Neural progenitor cell (in vitro differentiated cells): ENCODE measurements around the gene GMPR. TPM values are rescaled to one million over a fixed set of nuclear protein-coding genes. Genes with fewer than 3 reads are reported as not detected.
A peak's percentile ranks its signal among the peaks of the same experiment; 100 is the strongest.

Source experiments
- DNase-seq: peaks from one replicate; pipeline ENCODE4 v3.0.0-alpha.2; 2016; ENCODE audit warnings: low spot score
- H2AFZ ChIP-seq: fragments of 200-600 bp; sonication (generic); replicated peaks from 2 replicates; pipeline ENCODE4 v1.6.1; 2016; ENCODE audit warnings: antibody characterized with exemption
- H3F3A ChIP-seq: fragments of 200-600 bp; sonication (generic); 2 replicates; pipeline ENCODE4 v1.6.1; 2016; ENCODE audit warnings: antibody characterized with exemption, low read depth
- H3K27ac ChIP-seq: fragments of 200-600 bp; sonication (generic); 2 replicates; pipeline ENCODE4 v1.5.1; 2016; ENCODE audit warnings: mild to moderate bottlenecking
- H3K27me3 ChIP-seq: fragments of 200-600 bp; sonication (generic); 2 replicates; pipeline ENCODE4 v1.6.1; 2016; ENCODE audit warnings: mild to moderate bottlenecking, moderate library complexity
- H3K36me3 ChIP-seq: fragments of 200-600 bp; sonication (generic); 2 replicates; pipeline ENCODE4 v1.5.1; 2016
- H3K4me1 ChIP-seq: fragments of 200-600 bp; sonication (generic); 2 replicates; pipeline ENCODE4 v1.6.1; 2016; ENCODE audit warnings: mixed run types
- H3K4me2 ChIP-seq: fragments of 200-600 bp; sonication (generic); 2 replicates; pipeline ENCODE4 v1.6.1; 2016
- H3K4me3 ChIP-seq: fragments of 200-600 bp; sonication (generic); 2 replicates; pipeline ENCODE4 v1.5.1; 2016
- H3K79me2 ChIP-seq: fragments of 200-600 bp; sonication (generic); 2 replicates; pipeline ENCODE4 v1.6.1; 2016; ENCODE audit warnings: low read depth
- H3K9ac ChIP-seq: fragments of 200-600 bp; sonication (generic); 2 replicates; pipeline ENCODE4 v1.6.1; 2016
- H3K9me3 ChIP-seq: fragments of 200-600 bp; sonication (generic); 2 replicates; pipeline ENCODE4 v1.5.1; 2016; ENCODE audit warnings: low read depth
- H4K20me1 ChIP-seq: fragments of 200-600 bp; sonication (generic); 2 replicates; pipeline ENCODE4 v1.6.1; 2016; ENCODE audit warnings: low read depth
- H3K27ac Mint-ChIP-seq: 3 replicates; pipeline ENCODE4 v1.8.0; 2021; ENCODE audit warnings: mixed read lengths
- H3K27me3 Mint-ChIP-seq: 2 replicates; pipeline ENCODE4 v1.8.0; 2022; ENCODE audit warnings: low read depth, mild to moderate bottlenecking, inconsistent platforms, moderate library complexity, mixed read lengths; ENCODE audit not compliant: insufficient read depth
- H3K36me3 Mint-ChIP-seq: 3 replicates; pipeline ENCODE4 v1.8.0; 2021; ENCODE audit warnings: mixed read lengths
- H3K4me1 Mint-ChIP-seq: 3 replicates; pipeline ENCODE4 v1.8.0; 2021; ENCODE audit warnings: mixed read lengths
- H3K4me3 Mint-ChIP-seq: 3 replicates; pipeline ENCODE4 v1.8.0; 2021; ENCODE audit warnings: mild to moderate bottlenecking, moderate library complexity, mixed read lengths
- H3K9me3 Mint-ChIP-seq: 3 replicates; pipeline ENCODE4 v1.8.0; 2020; ENCODE audit warnings: mixed read lengths
- CTCF ChIP-seq: fragments of 200-600 bp; sonication (generic); IDR thresholded peaks from 2 replicates; pipeline ENCODE4 v1.5.1; 2017; ENCODE audit warnings: antibody characterized with exemption, mild to moderate bottlenecking
- EZH2 ChIP-seq: fragments of 200-600 bp; sonication (generic); IDR thresholded peaks from 2 replicates; pipeline ENCODE4 v1.6.1; 2017; ENCODE audit warnings: antibody characterized with exemption, mild to moderate bottlenecking, moderate library complexity
- EZH2phosphoT487 ChIP-seq: fragments of 200-600 bp; sonication (generic); IDR thresholded peaks from 2 replicates; pipeline ENCODE4 v1.6.1; 2017; ENCODE audit warnings: antibody characterized with exemption
- total RNA-seq: library from RNA; depleted of rRNA; stranded (reverse); fragments of >200 nt; gene quantifications from 2 replicates; pipeline ENCODE4 v1.2.3, GENCODE V29; 2015; ENCODE audit warnings: low replicate concordance

Gene GMPR
- total RNA-seq, 1 donor from 2014 or later: not detected

DNA sequence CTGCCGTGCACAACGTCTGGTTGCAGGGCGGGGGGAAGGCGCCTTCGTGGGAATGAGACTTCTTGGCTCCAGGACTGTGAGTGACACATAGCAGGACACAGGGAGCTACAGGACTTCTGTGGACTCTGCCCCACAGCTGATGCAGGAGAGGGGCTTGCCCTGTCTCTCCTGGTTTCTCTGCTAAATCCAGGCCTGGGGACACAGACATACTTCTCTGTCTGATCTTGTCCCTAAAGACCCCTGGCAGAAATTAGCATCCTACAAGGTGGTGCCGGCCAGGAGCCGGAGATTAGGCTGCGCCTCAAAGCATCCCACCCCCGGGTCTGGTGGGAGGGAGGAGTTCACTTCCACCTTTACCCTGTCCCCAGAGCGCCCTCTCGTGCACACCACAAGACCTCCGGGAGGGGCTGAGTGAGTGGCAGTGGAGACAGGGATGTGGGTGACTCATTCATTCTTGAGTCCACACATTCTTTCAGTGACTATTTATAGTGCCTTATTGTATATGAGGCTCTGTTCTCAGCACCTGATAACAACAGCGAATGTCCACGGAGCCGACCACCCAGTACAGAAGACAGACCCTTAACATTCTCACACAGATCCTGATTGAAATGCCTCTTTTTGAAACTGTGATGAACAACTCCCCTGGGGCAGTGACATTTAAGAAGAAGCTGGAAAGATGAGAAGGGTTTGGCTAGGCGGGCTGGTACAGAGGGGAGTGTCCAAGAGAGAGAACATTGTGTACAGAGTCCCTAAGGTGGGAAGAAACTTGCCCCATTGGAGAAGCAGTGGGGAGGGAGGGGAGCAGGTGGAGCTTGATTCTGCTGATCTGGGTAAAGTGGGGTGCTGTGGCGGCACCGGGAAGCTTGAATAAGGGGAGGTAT is 39.0 kb downstream of the GMPR start:
- Histone ChIP-seq H3K4me1 (peaks cover 6% of the 10 kb centered on the region), H3F3A (peaks cover 7% of the 10 kb centered on the region), H3K27me3 (no peaks in the 10 kb centered on the region), H3K79me2 (no peaks in the 10 kb centered on the region), H3K27ac (no peak overlapping the region), H3K9me3 (no peaks in the 10 kb centered on the region), H3K4me2 (peak overlapping the region; percentile 37), H3K4me3 (no peak overlapping the region), H3K36me3 (no peaks in the 10 kb centered on the region), H4K20me1 (no peaks in the 10 kb centered on the region), H3K9ac (no peak overlapping the region), H2AFZ (no peak overlapping the region)
- peaks cover 12% of the 10 kb centered on the region for H3K27me3 Mint-ChIP-seq
- H3K9me3 Mint-ChIP-seq: no peaks in the 10 kb centered on the region
- H3K27ac Mint-ChIP-seq: peak overlapping the region; percentile 57
- peaks cover 23% of the 10 kb centered on the region for H3K4me1 Mint-ChIP-seq
- no peak for TF ChIP-seq EZH2
- TF ChIP-seq CTCF: peak; percentile 64
- TF ChIP-seq EZH2phosphoT487: no peak
- peak; percentile 84 for DNase-seq
- H3K4me3 Mint-ChIP-seq: no peak overlapping the region
- no peaks in the 10 kb centered on the region for H3K36me3 Mint-ChIP-seq

DNA sequence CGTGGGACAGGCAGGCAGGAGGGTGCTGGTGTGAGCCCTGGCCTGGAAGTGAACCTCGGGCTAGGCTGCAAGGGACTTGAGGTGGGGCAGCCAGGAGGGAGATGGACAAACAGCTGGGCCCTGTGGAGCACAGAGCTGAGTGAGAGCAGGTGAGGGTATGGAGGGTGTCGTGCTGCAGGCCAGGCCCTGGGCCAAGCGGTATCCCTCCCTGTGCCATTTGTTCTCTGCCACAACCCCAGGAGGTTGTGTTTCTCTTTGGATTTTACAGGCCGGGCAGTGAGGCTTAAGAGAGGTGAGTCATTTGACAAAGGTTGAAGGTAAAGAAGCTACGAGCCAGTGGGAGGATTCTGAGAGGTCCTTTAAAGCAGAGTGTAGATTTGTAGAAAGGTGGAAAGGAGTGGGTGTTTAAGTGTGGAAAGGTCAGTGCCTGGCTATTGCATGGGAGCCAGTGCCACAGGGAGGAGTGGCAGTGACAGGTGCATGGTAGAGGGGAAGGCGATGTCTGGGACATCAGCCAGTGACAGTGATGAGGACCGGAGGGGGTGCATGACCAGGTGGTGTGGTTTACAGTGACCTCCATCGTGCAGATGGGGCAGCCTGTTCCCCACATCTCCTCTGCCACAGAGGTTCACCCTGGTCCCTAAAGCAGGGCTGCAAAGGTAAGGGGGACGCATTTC is 39.8 kb downstream of the GMPR start:
- Histone ChIP-seq H3F3A (peaks cover 7% of the 10 kb centered on the region), H3K9me3 (no peaks in the 10 kb centered on the region), H4K20me1 (no peaks in the 10 kb centered on the region), H3K4me3 (no peak overlapping the region), H3K27me3 (no peaks in the 10 kb centered on the region), H3K27ac (no peak overlapping the region), H3K4me1 (peaks cover 6% of the 10 kb centered on the region), H2AFZ (no peak overlapping the region), H3K4me2 (no peak overlapping the region), H3K36me3 (no peaks in the 10 kb centered on the region), H3K79me2 (no peaks in the 10 kb centered on the region), H3K9ac (no peak overlapping the region)
- no peak for DNase-seq
- Mint-ChIP-seq H3K4me3 (no peak overlapping the region), H3K27ac (no peak overlapping the region), H3K27me3 (peaks cover 12% of the 10 kb centered on the region), H3K36me3 (no peaks in the 10 kb centered on the region), H3K9me3 (no peaks in the 10 kb centered on the region), H3K4me1 (peaks cover 23% of the 10 kb centered on the region)
- TF ChIP-seq EZH2phosphoT487 (no peak), EZH2 (no peak), CTCF (no peak)

DNA sequence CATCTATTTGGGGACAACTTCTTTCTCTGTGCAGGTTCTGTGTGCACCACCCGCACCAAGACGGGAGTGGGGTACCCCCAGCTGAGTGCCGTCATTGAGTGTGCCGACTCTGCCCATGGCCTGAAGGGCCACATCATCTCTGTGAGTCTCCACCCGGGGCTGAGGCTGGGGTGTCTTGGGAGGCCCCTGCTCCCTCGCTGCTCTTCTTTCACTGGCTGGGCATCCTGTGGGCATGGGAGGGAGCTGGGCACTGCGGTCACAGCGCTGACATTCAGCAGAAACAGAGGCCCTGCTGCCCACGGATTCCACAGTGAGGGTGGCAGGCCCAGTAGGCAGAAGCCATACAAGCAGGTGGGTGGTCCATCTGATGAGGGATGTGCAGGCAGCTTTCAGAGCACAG is 40.4 kb downstream of the GMPR start:
- H3K4me1 ChIP-seq: peaks cover 6% of the 10 kb centered on the region
- no peaks in the 10 kb centered on the region for H3K27me3 ChIP-seq
- H3K9me3 ChIP-seq: no peaks in the 10 kb centered on the region
- no peak overlapping the region for H3K9ac ChIP-seq
- Mint-ChIP-seq H3K27ac (no peak overlapping the region), H3K27me3 (peaks cover 12% of the 10 kb centered on the region), H3K9me3 (no peaks in the 10 kb centered on the region), H3K4me3 (no peak overlapping the region), H3K4me1 (peaks cover 21% of the 10 kb centered on the region), H3K36me3 (no peaks in the 10 kb centered on the region)
- H4K20me1 ChIP-seq: no peaks in the 10 kb centered on the region
- TF ChIP-seq EZH2phosphoT487: no peak
- no peak for TF ChIP-seq EZH2
- TF ChIP-seq CTCF: no peak
- no peaks in the 10 kb centered on the region for H3K79me2 ChIP-seq
- DNase-seq: no peak
- H3F3A ChIP-seq: peaks cover 7% of the 10 kb centered on the region
- no peak overlapping the region for H2AFZ ChIP-seq
- H3K4me3 ChIP-seq: no peak overlapping the region
- H3K36me3 ChIP-seq: no peaks in the 10 kb centered on the region
- H3K27ac ChIP-seq: no peak overlapping the region
- no peak overlapping the region for H3K4me2 ChIP-seq
